Prostate gland (tissue), 2 donors: Measurements from ENCODE around the gene MAML3.

Experiments
- POLR2A ChIP-seq: fragments of 450-650 bp; IDR thresholded peaks from one replicate; pipeline ENCODE4 v1.6.1; 2016; ENCODE audit warnings: antibody characterized with exemption, mild to moderate bottlenecking
- TF ChIP-seq, protein P1 (sequence below), 4 experiments: fragments of 200-600 bp in 2 of 4; fragments of 450-650 bp in 2 of 4; sonication (generic) in 2 of 4; IDR thresholded peaks; 1 replicate in 3 of 4; 2 replicates in 1 of 4; pipeline ENCODE4 v1.5.1; 2016 to 2019; ENCODE audit warnings: antibody characterized with exemption in 4 of 4, mild to moderate bottlenecking in 2 of 4, moderate library complexity in 2 of 4

DNA sequence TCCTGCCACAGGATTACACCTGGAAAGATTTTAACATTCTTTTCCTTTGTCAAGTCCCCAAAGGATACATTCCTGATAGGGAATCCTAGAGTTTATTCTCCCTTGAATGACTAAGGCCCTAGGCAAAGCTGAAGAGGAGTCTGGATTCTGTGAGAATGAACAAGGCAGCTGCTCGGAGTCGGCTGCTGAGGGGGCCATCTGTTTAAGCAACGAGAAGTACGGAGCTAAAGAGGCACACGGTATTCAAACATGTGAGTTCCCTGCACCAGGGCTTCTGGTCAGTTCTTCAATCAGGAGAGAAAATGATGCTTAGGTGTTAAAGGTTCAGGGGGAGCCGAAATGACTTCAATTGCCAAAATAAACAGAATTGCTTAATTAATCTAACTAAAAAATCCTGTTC lies 390.8 kb downstream of the MAML3 start:
- TF ChIP-seq POLR2A: no peak
- TF ChIP-seq, protein P1, sequence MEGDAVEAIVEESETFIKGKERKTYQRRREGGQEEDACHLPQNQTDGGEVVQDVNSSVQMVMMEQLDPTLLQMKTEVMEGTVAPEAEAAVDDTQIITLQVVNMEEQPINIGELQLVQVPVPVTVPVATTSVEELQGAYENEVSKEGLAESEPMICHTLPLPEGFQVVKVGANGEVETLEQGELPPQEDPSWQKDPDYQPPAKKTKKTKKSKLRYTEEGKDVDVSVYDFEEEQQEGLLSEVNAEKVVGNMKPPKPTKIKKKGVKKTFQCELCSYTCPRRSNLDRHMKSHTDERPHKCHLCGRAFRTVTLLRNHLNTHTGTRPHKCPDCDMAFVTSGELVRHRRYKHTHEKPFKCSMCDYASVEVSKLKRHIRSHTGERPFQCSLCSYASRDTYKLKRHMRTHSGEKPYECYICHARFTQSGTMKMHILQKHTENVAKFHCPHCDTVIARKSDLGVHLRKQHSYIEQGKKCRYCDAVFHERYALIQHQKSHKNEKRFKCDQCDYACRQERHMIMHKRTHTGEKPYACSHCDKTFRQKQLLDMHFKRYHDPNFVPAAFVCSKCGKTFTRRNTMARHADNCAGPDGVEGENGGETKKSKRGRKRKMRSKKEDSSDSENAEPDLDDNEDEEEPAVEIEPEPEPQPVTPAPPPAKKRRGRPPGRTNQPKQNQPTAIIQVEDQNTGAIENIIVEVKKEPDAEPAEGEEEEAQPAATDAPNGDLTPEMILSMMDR (IDR thresholded peaks at IDR 0.05): no peak
